ENCODE measurements around the gene GMPPB.
"Not testable (repeated sequence)": the region's sequence is repeated elsewhere in the genome, so short reads cannot be mapped to it uniquely, and the experiment has no call there.

Gene GMPPB

GRCh38 chr3:49702672-49703071 lies 21.1 kb downstream of the GMPPB start:
- H3K4me3 ChIP-seq (ENCODE audit: control insufficient read depth in 1 of 7, extremely low read depth in 1 of 7, insufficient read depth in 4 of 7, low read depth in 2 of 7, low read length in 6 of 7): no peak overlapping the region
- peaks cover 2 to 72% (median 40%) of the 10 kb centered on the region in 4 experiments for H3K36me3 ChIP-seq (ENCODE audit: control insufficient read depth in 4 of 4, insufficient read depth in 4 of 4, low read length in 3 of 4)
- H3K9me3 ChIP-seq (ENCODE audit: control extremely low read depth in 1 of 5, control insufficient read depth in 4 of 5, insufficient read depth in 2 of 5, low read depth in 1 of 5, low read length in 4 of 5): no peaks in the 10 kb centered on the region
- H3K27ac ChIP-seq (ENCODE audit: insufficient read depth in 1 of 2, low read depth in 1 of 2, low read length in 2 of 2, poor library complexity in 1 of 2, severe bottlenecking in 2 of 2): no peak overlapping the region
- CTCF ChIA-PET: interaction anchor here (0.9 to 3.7 kb wide), 12 partner anchors 12 to 203 kb away, joined by 3 to 19 read pairs (median 3); partner anchors contain the start of gene AMIGO3
- 95% methylated on average over 11 of the region's 11 CpGs for WGBS (ENCODE audit: insufficient coverage)
- POLR2A ChIA-PET: no interaction called here
- no peak for DNase-seq
- H3K4me1 ChIP-seq (ENCODE audit: control extremely low read depth in 1 of 4, control insufficient read depth in 4 of 4, insufficient read depth in 4 of 4, low read length in 3 of 4): peaks cover 0 to 4% (median 2%) of the 10 kb centered on the region in 4 experiments
- no peaks in the 10 kb centered on the region for H3K27me3 ChIP-seq (replicated peaks in 2 of 5; ENCODE audit: control insufficient read depth in 4 of 5, insufficient read depth in 5 of 5, low read length in 4 of 5)

GRCh38 chr3:49701388-49702077 lies 22.2 kb downstream of the GMPPB start:
- CTCF ChIA-PET: interaction anchor here (0.8 to 3.7 kb wide), 21 partner anchors 12 to 165 kb away, joined by 3 to 19 read pairs (median 4); partner anchors contain the start of gene AMIGO3
- Histone ChIP-seq H3K9me3 (ENCODE audit: control extremely low read depth in 1 of 5, control insufficient read depth in 4 of 5, insufficient read depth in 2 of 5, low read depth in 1 of 5, low read length in 4 of 5) (no peaks in the 10 kb centered on the region), H3K4me1 (ENCODE audit: control extremely low read depth in 1 of 4, control insufficient read depth in 4 of 4, insufficient read depth in 4 of 4, low read length in 3 of 4) (peaks cover 0 to 4% (median 1%) of the 10 kb centered on the region in 4 experiments), H3K36me3 (ENCODE audit: control insufficient read depth in 4 of 4, insufficient read depth in 4 of 4, low read length in 3 of 4) (peaks cover 0 to 77% (median 42%) of the 10 kb centered on the region in 4 experiments), H3K27me3 (replicated peaks in 2 of 5; ENCODE audit: control insufficient read depth in 4 of 5, insufficient read depth in 5 of 5, low read length in 4 of 5) (no peaks in the 10 kb centered on the region), H3K4me3 (ENCODE audit: control insufficient read depth in 1 of 7, extremely low read depth in 1 of 7, insufficient read depth in 4 of 7, low read depth in 2 of 7, low read length in 6 of 7) (no peak overlapping the region), H3K27ac (ENCODE audit: insufficient read depth in 1 of 2, low read depth in 1 of 2, low read length in 2 of 2, poor library complexity in 1 of 2, severe bottlenecking in 2 of 2) (no peak overlapping the region)
- WGBS (ENCODE audit: insufficient coverage): over 99% methylated on average over 11 of the region's 21 CpGs
- peak in 2 of 3 donors; percentile 25 to 33 for DNase-seq
- POLR2A ChIA-PET: no interaction called here

GRCh38 chr3:49700453-49701128 lies 23.2 kb downstream of the GMPPB start:
- Histone ChIP-seq H3K27me3 (replicated peaks in 2 of 5; ENCODE audit: control insufficient read depth in 4 of 5, insufficient read depth in 5 of 5, low read length in 4 of 5) (no peaks in the 10 kb centered on the region), H3K9me3 (ENCODE audit: control extremely low read depth in 1 of 5, control insufficient read depth in 4 of 5, insufficient read depth in 2 of 5, low read depth in 1 of 5, low read length in 4 of 5) (no peaks in the 10 kb centered on the region), H3K4me1 (ENCODE audit: control extremely low read depth in 1 of 4, control insufficient read depth in 4 of 4, insufficient read depth in 4 of 4, low read length in 3 of 4) (peaks cover 0 to 4% (median 1%) of the 10 kb centered on the region in 4 experiments), H3K27ac (ENCODE audit: insufficient read depth in 1 of 2, low read depth in 1 of 2, low read length in 2 of 2, poor library complexity in 1 of 2, severe bottlenecking in 2 of 2) (no peak overlapping the region), H3K4me3 (ENCODE audit: control insufficient read depth in 1 of 7, extremely low read depth in 1 of 7, insufficient read depth in 4 of 7, low read depth in 2 of 7, low read length in 6 of 7) (no peak overlapping the region), H3K36me3 (ENCODE audit: control insufficient read depth in 4 of 4, insufficient read depth in 4 of 4, low read length in 3 of 4) (peaks cover 0 to 68% (median 38%) of the 10 kb centered on the region in 4 experiments)
- ChIA-PET POLR2A (interaction anchor here (1.2 kb wide), 1 partner anchor 139 kb away, joined by 3 read pairs; no protein-coding TSS in a partner anchor), CTCF (interaction anchor here (0.6 to 3.7 kb wide), 15 partner anchors 12 to 220 kb away, joined by 3 to 19 read pairs (median 4); partner anchors contain the start of gene AMIGO3)
- 95% methylated on average over 13 of the region's 13 CpGs for WGBS (ENCODE audit: insufficient coverage)
- DNase-seq: no peak

GRCh38 chr3:49700014-49700413 lies 23.7 kb downstream of the GMPPB start:
- CTCF ChIA-PET: interaction anchor here (1.2 to 3.4 kb wide), 5 partner anchors 13 to 140 kb away, joined by 3 to 19 read pairs (median 5); partner anchors contain the start of gene AMIGO3
- Histone ChIP-seq H3K9me3 (ENCODE audit: control extremely low read depth in 1 of 5, control insufficient read depth in 4 of 5, insufficient read depth in 2 of 5, low read depth in 1 of 5, low read length in 4 of 5) (no peaks in the 10 kb centered on the region), H3K4me3 (ENCODE audit: control insufficient read depth in 1 of 7, extremely low read depth in 1 of 7, insufficient read depth in 4 of 7, low read depth in 2 of 7, low read length in 6 of 7) (no peak overlapping the region), H3K27me3 (replicated peaks in 2 of 5; ENCODE audit: control insufficient read depth in 4 of 5, insufficient read depth in 5 of 5, low read length in 4 of 5) (no peaks in the 10 kb centered on the region), H3K36me3 (ENCODE audit: control insufficient read depth in 4 of 4, insufficient read depth in 4 of 4, low read length in 3 of 4) (peaks cover 0 to 64% (median 35%) of the 10 kb centered on the region in 4 experiments), H3K4me1 (ENCODE audit: control extremely low read depth in 1 of 4, control insufficient read depth in 4 of 4, insufficient read depth in 4 of 4, low read length in 3 of 4) (peaks cover 0 to 4% (median 1%) of the 10 kb centered on the region in 4 experiments), H3K27ac (ENCODE audit: insufficient read depth in 1 of 2, low read depth in 1 of 2, low read length in 2 of 2, poor library complexity in 1 of 2, severe bottlenecking in 2 of 2) (no peak overlapping the region)
- no peak for DNase-seq
- 96% methylated on average over 8 of the region's 8 CpGs for WGBS (ENCODE audit: insufficient coverage)
- POLR2A ChIA-PET: interaction anchor here (1.2 kb wide), 1 partner anchor 139 kb away, joined by 3 read pairs; no protein-coding TSS in a partner anchor

- no peak overlapping the region for H3K27ac ChIP-seq (ENCODE audit: insufficient read depth in 1 of 2, low read depth in 1 of 2, low read length in 2 of 2, poor library complexity in 1 of 2, severe bottlenecking in 2 of 2)
- no peak overlapping the region for H3K4me3 ChIP-seq (ENCODE audit: control insufficient read depth in 1 of 7, extremely low read depth in 1 of 7, insufficient read depth in 4 of 7, low read depth in 2 of 7, low read length in 6 of 7)
- no peaks in the 10 kb centered on the region for H3K27me3 ChIP-seq (replicated peaks in 2 of 5; ENCODE audit: control insufficient read depth in 4 of 5, insufficient read depth in 5 of 5, low read length in 4 of 5)
- DNase-seq: no peak
- WGBS (ENCODE audit: insufficient coverage): 98% methylated on average over 10 of the region's 16 CpGs
- H3K36me3 ChIP-seq (ENCODE audit: control insufficient read depth in 4 of 4, insufficient read depth in 4 of 4, low read length in 3 of 4): peaks cover 0 to 58% (median 31%) of the 10 kb centered on the region in 4 experiments
- ChIA-PET CTCF (interaction anchor here (1.2 to 3.4 kb wide), 3 partner anchors 13 to 131 kb away, joined by 3 to 11 read pairs (median 5); partner anchors contain the start of gene AMIGO3), POLR2A (interaction anchor here (1.2 kb wide), 1 partner anchor 140 kb away, joined by 3 read pairs; no protein-coding TSS in a partner anchor)
- no peaks in the 10 kb centered on the region for H3K9me3 ChIP-seq (ENCODE audit: control extremely low read depth in 1 of 5, control insufficient read depth in 4 of 5, insufficient read depth in 2 of 5, low read depth in 1 of 5, low read length in 4 of 5)
- peaks cover 0 to 4% (median 1%) of the 10 kb centered on the region in 4 experiments for H3K4me1 ChIP-seq (ENCODE audit: control extremely low read depth in 1 of 4, control insufficient read depth in 4 of 4, insufficient read depth in 4 of 4, low read length in 3 of 4)
Measured at GRCh38 chr3:49699281-49699979, 24.3 kb downstream of the GMPPB start.

GRCh38 chr3:49695350-49696015 lies 28.3 kb downstream of the GMPPB start:
- Histone ChIP-seq H3K36me3 (ENCODE audit: control insufficient read depth in 4 of 4, insufficient read depth in 4 of 4, low read length in 3 of 4) (peaks cover 0 to 27% (median 16%) of the 10 kb centered on the region in 4 experiments), H3K4me1 (ENCODE audit: control extremely low read depth in 1 of 4, control insufficient read depth in 4 of 4, insufficient read depth in 4 of 4, low read length in 3 of 4) (peaks cover 0 to 10% (median 8%) of the 10 kb centered on the region in 4 experiments)
- H3K27me3 ChIP-seq (replicated peaks in 2 of 5; ENCODE audit: control insufficient read depth in 4 of 5, insufficient read depth in 5 of 5, low read length in 4 of 5); DNase-seq; H3K9me3 ChIP-seq (ENCODE audit: control extremely low read depth in 1 of 5, control insufficient read depth in 4 of 5, insufficient read depth in 2 of 5, low read depth in 1 of 5, low read length in 4 of 5); H3K4me3 ChIP-seq (ENCODE audit: control insufficient read depth in 1 of 7, extremely low read depth in 1 of 7, insufficient read depth in 4 of 7, low read depth in 2 of 7, low read length in 6 of 7); H3K27ac ChIP-seq (ENCODE audit: insufficient read depth in 1 of 2, low read depth in 1 of 2, low read length in 2 of 2, poor library complexity in 1 of 2, severe bottlenecking in 2 of 2): not testable (repeated sequence)
- ChIA-PET CTCF (interaction anchor here (1.2 kb wide), 1 partner anchor 156 kb away, joined by 3 read pairs; no protein-coding TSS in a partner anchor), POLR2A (interaction anchor here (0.6 kb wide), 1 partner anchor 342 kb away, joined by 3 read pairs; no protein-coding TSS in a partner anchor)
- no CpG with 5 or more reads among the region's 4 CpGs for WGBS (ENCODE audit: insufficient coverage)

Data from common myeloid progenitor, CD34-positive (primary cell).